Nephron progenitor cell (in vitro differentiated cells): ENCODE results near the gene SORCS2.

ENCODE experiments used
- DNase-seq: peaks from one replicate; pipeline ENCODE4 v3.0.0; 2021
- H3K27ac Mint-ChIP-seq: 2 replicates; pipeline ENCODE4 v1.8.0; 2021; ENCODE audit warnings: mild to moderate bottlenecking, moderate library complexity, mixed read lengths
- H3K27me3 Mint-ChIP-seq: 2 replicates; pipeline ENCODE4 v1.8.0; 2021; ENCODE audit warnings: mild to moderate bottlenecking, low read depth, mixed read lengths; ENCODE audit not compliant: poor library complexity
- H3K36me3 Mint-ChIP-seq: 2 replicates; pipeline ENCODE4 v1.8.0; 2021; ENCODE audit warnings: low read depth, mixed read lengths
- H3K4me1 Mint-ChIP-seq: 2 replicates; pipeline ENCODE4 v1.8.0; 2021; ENCODE audit warnings: mixed read lengths
- H3K4me3 Mint-ChIP-seq: 2 replicates; pipeline ENCODE4 v1.8.0; 2021; ENCODE audit warnings: mild to moderate bottlenecking, moderate library complexity, mixed read lengths
- H3K9me3 Mint-ChIP-seq: 2 replicates; pipeline ENCODE4 v1.8.0; 2021; ENCODE audit warnings: mild to moderate bottlenecking, moderate library complexity, mixed read lengths
- TF ChIP-seq, protein P1 (sequence below): fragments of 200-600 bp; sonication (generic); IDR thresholded peaks from 2 replicates; pipeline ENCODE4 v1.5.0; 2021; ENCODE audit warnings: antibody characterized with exemption

Gene SORCS2

DNA sequence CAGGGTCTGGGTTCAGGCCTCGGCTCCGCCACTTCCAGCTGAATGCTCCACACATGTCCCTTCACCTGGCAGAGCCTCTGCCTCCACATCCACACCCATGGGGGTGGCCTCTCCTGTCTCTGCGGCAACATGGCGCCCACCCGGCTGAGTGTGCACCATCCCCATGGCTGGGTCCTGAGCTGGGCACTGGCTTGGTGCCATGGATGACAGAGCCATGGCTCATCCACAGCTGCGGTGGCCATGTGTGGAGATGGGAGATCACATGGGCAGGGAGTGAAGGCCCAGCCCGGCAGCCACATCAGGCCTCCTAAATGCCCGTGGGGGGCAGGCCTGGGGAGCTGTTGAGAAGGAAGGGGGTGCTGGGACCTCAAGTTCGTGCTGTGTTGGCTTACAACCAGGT, 533.6 kb downstream of the SORCS2 start:
- Mint-ChIP-seq H3K4me1 (peaks cover 26% of the 10 kb centered on the region), H3K4me3 (no peak overlapping the region), H3K27me3 (no peaks in the 10 kb centered on the region), H3K9me3 (peaks cover 8% of the 10 kb centered on the region), H3K36me3 (peaks cover 10% of the 10 kb centered on the region), H3K27ac (no peak overlapping the region)
- TF ChIP-seq, protein P1, sequence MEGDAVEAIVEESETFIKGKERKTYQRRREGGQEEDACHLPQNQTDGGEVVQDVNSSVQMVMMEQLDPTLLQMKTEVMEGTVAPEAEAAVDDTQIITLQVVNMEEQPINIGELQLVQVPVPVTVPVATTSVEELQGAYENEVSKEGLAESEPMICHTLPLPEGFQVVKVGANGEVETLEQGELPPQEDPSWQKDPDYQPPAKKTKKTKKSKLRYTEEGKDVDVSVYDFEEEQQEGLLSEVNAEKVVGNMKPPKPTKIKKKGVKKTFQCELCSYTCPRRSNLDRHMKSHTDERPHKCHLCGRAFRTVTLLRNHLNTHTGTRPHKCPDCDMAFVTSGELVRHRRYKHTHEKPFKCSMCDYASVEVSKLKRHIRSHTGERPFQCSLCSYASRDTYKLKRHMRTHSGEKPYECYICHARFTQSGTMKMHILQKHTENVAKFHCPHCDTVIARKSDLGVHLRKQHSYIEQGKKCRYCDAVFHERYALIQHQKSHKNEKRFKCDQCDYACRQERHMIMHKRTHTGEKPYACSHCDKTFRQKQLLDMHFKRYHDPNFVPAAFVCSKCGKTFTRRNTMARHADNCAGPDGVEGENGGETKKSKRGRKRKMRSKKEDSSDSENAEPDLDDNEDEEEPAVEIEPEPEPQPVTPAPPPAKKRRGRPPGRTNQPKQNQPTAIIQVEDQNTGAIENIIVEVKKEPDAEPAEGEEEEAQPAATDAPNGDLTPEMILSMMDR = no peak
- no peak for DNase-seq

DNA sequence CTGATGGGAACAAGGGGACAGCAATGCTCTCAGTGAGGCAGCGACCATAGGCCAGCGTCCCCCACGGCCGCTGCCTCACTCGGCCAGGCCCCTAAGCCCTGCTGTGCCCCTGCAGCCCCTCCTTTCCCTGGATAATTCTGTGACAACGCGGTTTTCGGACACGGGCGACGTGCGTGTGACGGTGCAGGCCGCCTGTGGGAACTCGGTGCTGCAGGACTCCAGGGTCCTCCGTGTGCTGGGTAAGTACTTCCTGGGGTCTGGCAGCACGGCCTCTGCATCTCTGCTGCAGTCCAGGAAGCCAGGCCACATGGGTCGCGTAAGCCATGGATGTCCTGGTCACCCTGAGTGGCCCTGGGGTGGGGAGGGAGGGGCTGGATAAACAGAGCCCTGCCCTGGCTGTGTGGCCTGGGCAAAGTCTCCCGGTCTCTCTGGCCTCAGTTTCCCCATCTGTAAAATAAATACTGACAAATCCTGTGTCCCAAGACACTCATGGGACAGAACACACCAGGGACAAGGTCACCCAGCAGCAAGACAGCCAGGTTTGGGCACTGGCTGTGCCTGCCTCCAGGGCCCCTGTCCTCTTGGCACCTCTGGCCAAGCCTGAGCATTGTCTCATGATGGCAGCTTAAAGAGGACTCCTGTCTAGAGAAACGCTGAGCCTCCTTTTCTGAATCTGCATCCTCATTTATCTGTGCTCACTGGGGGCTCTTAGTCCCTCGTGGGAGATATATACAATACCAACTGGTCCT, 534.5 kb downstream of the SORCS2 start:
- no peaks in the 10 kb centered on the region for H3K27me3 Mint-ChIP-seq
- DNase-seq = no peak
- H3K9me3 Mint-ChIP-seq = peaks cover 8% of the 10 kb centered on the region
- H3K27ac Mint-ChIP-seq = no peak overlapping the region
- H3K4me1 Mint-ChIP-seq = peaks cover 26% of the 10 kb centered on the region
- no peak overlapping the region for H3K4me3 Mint-ChIP-seq
- H3K36me3 Mint-ChIP-seq = peaks cover 10% of the 10 kb centered on the region
- TF ChIP-seq, protein P1 = no peak

DNA sequence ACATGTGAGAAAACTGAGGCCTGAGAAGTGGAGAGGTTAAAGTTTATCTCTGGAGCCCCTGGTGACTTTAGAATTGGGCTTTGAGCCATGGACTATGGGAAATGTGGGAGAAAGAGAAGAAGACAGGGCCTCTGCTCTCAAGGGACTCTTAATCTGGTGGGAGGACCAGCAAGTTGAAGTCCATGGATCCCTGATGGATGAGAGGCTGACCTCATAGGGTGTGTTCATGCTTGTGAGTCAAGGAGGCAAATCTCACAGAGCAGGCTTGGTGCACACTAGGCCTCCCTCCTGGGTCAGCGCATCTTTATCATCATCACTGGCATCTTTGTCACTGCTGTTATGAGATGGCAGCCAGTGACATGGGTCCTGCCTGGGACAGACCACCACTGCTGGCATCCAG, 535.4 kb downstream of the SORCS2 start:
- Mint-ChIP-seq H3K36me3 (peaks cover 10% of the 10 kb centered on the region), H3K4me3 (no peak overlapping the region), H3K4me1 (peaks cover 19% of the 10 kb centered on the region), H3K9me3 (peaks cover 8% of the 10 kb centered on the region), H3K27ac (no peak overlapping the region), H3K27me3 (no peaks in the 10 kb centered on the region)
- no peak for DNase-seq
- TF ChIP-seq, protein P1 = no peak

DNA sequence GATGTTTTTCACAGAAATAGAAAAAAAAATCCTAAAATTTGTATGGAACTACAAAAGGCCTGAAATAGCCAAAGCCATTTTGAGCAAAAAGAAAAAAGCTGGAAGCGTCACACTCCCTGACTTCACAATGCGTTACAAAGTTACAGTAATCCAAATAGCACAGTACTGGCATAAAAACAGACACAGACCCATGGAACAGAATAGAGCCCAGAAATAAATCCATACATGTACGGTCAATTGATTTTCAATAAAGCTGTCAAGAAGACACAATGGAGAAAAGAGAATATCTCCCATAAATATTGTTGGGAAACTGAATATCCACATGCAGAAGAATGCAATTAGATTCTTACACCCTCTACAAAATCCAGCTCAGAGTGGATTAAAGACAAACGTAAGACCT, 539.1 kb downstream of the SORCS2 start:
- TF ChIP-seq, protein P1 = no peak

DNA sequence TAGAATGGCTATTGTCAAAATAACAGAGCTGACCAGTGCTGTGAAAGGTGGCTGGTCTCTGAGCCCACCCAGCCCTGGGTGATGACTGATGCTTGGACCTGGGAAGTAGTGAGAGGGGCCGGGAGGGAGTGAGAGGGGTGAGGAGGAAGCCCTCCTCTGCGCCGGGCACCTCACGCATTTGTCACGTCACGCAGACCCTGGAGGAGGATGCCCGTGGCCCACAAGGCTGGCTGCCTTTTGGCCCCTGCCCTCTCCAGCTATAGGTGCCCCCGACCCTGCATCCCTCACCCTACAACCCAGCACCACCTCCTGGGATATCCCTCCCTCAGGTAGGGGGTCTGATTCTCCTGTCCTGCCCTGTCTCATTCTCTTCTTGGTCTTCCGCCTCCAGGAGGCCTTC, 539.9 kb downstream of the SORCS2 start:
- H3K36me3 Mint-ChIP-seq = no peaks in the 10 kb centered on the region
- TF ChIP-seq, protein P1 = no peak
- H3K4me3 Mint-ChIP-seq = no peak overlapping the region
- peaks cover 8% of the 10 kb centered on the region for H3K4me1 Mint-ChIP-seq
- peaks cover 5% of the 10 kb centered on the region for H3K27me3 Mint-ChIP-seq
- H3K9me3 Mint-ChIP-seq = no peaks in the 10 kb centered on the region
- H3K27ac Mint-ChIP-seq = no peak overlapping the region
- DNase-seq = no peak

More for the DNA sequence above, 539.1 kb downstream of the SORCS2 start:
- no peak overlapping the region for H3K4me3 Mint-ChIP-seq
- H3K9me3 Mint-ChIP-seq = no peaks in the 10 kb centered on the region
- DNase-seq = no peak
- no peak overlapping the region for H3K27ac Mint-ChIP-seq
- no peaks in the 10 kb centered on the region for H3K36me3 Mint-ChIP-seq
- H3K4me1 Mint-ChIP-seq = peaks cover 8% of the 10 kb centered on the region
- peaks cover 5% of the 10 kb centered on the region for H3K27me3 Mint-ChIP-seq

DNA sequence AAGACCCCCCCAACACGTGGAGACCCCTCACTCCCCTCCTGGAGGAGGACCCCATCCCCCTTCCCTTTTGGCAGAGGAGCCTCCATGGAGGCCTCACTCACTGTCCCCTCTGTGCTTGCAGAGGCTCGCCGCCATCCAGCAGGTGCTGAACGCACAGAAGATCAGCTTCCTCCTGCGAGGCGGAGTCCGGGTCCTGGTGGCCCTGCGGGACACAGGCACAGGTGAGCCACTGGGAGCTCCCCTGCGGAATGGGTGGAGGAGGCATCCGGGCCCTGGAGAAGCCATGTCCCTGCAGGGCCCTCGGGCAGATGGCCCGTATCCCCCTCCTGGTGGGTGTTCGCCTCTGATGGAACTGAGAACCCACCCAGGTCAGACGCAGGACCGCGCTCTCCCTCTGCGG, 540.9 kb downstream of the SORCS2 start:
- H3K36me3 Mint-ChIP-seq = no peaks in the 10 kb centered on the region
- no peak overlapping the region for H3K27ac Mint-ChIP-seq
- TF ChIP-seq, protein P1 = no peak
- DNase-seq = no peak
- peaks cover 8% of the 10 kb centered on the region for H3K4me1 Mint-ChIP-seq
- peaks cover 5% of the 10 kb centered on the region for H3K27me3 Mint-ChIP-seq
- H3K4me3 Mint-ChIP-seq = no peak overlapping the region
- no peaks in the 10 kb centered on the region for H3K9me3 Mint-ChIP-seq
